Chondrocyte (in vitro differentiated cells): ENCODE data around the gene NFIC. TPM values are rescaled to one million over a fixed set of nuclear protein-coding genes. Genes with fewer than 3 reads are reported as not detected.
A peak's percentile ranks its signal among the peaks of the same experiment; 100 is the strongest.

Source experiments
- DNase-seq: peaks from one replicate; pipeline ENCODE4 v3.0.0; 2021; ENCODE audit warnings: mixed read lengths, low spot score
- H3K27ac Mint-ChIP-seq: one replicate; pipeline ENCODE4 v1.8.0; 2021; ENCODE audit warnings: mild to moderate bottlenecking, moderate library complexity, mixed read lengths; ENCODE audit not compliant: unreplicated experiment
- H3K27me3 Mint-ChIP-seq: 2 replicates; pipeline ENCODE4 v1.8.0; 2021; ENCODE audit warnings: low read depth, mixed read lengths
- H3K36me3 Mint-ChIP-seq: 2 replicates; pipeline ENCODE4 v1.8.0; 2021; ENCODE audit warnings: low read depth, mixed read lengths
- H3K4me1 Mint-ChIP-seq: 2 replicates; pipeline ENCODE4 v1.8.0; 2021; ENCODE audit warnings: low read depth, mild to moderate bottlenecking, mixed read lengths
- H3K4me3 Mint-ChIP-seq: one replicate; pipeline ENCODE4 v1.8.0; 2021; ENCODE audit warnings: mild to moderate bottlenecking, moderate library complexity, mixed read lengths; ENCODE audit not compliant: unreplicated experiment
- H3K9me3 Mint-ChIP-seq: 2 replicates; pipeline ENCODE4 v1.8.0; 2021; ENCODE audit warnings: low read depth, mixed read lengths
- total RNA-seq: library from RNA; stranded (reverse); gene quantifications from 3 replicates; pipeline ENCODE4 v1.2.1, GENCODE V29; 2021
- TF ChIP-seq, protein P1 (sequence below): fragments of 200-600 bp; sonication (generic); IDR thresholded peaks from 2 replicates; pipeline ENCODE4 v1.5.0; 2021; ENCODE audit warnings: antibody characterized with exemption, mild to moderate bottlenecking, moderate library complexity

NFIC gene
- total RNA-seq, 1 donor from 2014 or later: 81.5 TPM

DNA sequence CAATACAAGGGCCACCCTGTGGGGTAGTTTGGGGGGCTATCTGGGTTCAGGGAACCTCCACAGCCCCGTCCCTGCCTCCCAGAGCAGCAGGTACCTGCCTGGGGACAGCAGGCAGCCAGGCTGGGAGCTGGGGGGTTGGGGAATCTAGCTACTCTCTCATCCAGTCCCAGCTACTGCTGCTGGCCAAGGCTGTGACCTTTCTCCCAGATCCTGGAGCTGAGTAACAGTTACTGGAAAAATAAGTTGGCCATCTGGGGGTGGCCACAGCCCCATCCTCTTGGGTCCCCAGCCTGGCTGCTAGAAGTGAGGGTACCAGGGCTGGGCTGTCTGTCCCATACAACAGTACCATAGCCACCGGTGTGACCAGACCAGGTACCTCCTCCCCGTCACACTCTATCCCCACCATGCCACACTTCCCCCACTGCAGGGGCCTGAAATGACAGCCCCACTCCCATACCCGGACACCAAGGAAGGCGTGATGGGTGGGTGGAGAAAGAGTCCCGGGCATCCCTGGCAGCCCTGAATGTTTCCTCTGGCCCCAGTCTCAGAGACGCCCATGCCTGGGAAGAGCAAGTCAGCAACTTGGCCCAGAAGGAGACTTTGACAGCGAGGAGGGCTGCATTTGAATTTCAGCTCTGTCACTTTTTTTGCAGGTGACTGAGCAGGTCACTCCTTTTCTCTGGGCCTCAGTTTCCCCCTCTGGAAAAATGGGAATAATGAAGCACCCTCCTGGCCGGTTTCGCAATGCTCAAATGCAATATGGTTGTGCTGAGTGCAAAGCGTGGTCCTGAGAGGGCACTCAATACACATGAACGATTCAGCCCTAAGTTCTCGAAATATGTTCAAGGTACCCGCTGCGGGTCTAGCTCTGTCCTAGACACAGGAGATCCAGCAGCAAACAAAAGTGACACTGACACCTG lies 30.7 kb upstream of the NFIC start:
- TF ChIP-seq, protein P1, sequence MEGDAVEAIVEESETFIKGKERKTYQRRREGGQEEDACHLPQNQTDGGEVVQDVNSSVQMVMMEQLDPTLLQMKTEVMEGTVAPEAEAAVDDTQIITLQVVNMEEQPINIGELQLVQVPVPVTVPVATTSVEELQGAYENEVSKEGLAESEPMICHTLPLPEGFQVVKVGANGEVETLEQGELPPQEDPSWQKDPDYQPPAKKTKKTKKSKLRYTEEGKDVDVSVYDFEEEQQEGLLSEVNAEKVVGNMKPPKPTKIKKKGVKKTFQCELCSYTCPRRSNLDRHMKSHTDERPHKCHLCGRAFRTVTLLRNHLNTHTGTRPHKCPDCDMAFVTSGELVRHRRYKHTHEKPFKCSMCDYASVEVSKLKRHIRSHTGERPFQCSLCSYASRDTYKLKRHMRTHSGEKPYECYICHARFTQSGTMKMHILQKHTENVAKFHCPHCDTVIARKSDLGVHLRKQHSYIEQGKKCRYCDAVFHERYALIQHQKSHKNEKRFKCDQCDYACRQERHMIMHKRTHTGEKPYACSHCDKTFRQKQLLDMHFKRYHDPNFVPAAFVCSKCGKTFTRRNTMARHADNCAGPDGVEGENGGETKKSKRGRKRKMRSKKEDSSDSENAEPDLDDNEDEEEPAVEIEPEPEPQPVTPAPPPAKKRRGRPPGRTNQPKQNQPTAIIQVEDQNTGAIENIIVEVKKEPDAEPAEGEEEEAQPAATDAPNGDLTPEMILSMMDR: no peak
- Mint-ChIP-seq H3K36me3 (no peaks in the 10 kb centered on the region), H3K4me1 (peaks cover 48% of the 10 kb centered on the region), H3K27ac (peak overlapping the region; percentile 87), H3K27me3 (no peaks in the 10 kb centered on the region), H3K9me3 (no peaks in the 10 kb centered on the region), H3K4me3 (peak overlapping the region; percentile 4)
- DNase-seq: no peak

DNA sequence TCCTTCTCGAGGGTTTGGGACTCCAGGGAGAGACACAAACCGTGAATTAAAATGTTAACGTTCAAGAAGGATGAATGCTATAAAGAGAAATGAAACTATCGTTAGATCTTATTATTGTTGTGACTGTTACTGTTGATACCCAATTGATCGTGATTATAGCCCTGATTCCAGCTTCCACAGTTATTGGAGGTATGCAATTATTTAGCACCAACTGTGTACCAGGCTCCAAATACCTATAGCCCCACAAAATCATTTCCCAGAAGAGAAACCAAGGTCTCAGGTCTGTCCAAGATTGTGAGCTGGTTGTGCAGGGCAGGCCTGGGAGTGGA lies 30.1 kb upstream of the NFIC start:
- TF ChIP-seq, protein P1: no peak
- no peak for DNase-seq
- H3K4me3 Mint-ChIP-seq: no peak overlapping the region
- H3K9me3 Mint-ChIP-seq: no peaks in the 10 kb centered on the region
- H3K4me1 Mint-ChIP-seq: peaks cover 48% of the 10 kb centered on the region
- peak overlapping the region; percentile 87 for H3K27ac Mint-ChIP-seq
- H3K36me3 Mint-ChIP-seq: no peaks in the 10 kb centered on the region
- no peaks in the 10 kb centered on the region for H3K27me3 Mint-ChIP-seq

DNA sequence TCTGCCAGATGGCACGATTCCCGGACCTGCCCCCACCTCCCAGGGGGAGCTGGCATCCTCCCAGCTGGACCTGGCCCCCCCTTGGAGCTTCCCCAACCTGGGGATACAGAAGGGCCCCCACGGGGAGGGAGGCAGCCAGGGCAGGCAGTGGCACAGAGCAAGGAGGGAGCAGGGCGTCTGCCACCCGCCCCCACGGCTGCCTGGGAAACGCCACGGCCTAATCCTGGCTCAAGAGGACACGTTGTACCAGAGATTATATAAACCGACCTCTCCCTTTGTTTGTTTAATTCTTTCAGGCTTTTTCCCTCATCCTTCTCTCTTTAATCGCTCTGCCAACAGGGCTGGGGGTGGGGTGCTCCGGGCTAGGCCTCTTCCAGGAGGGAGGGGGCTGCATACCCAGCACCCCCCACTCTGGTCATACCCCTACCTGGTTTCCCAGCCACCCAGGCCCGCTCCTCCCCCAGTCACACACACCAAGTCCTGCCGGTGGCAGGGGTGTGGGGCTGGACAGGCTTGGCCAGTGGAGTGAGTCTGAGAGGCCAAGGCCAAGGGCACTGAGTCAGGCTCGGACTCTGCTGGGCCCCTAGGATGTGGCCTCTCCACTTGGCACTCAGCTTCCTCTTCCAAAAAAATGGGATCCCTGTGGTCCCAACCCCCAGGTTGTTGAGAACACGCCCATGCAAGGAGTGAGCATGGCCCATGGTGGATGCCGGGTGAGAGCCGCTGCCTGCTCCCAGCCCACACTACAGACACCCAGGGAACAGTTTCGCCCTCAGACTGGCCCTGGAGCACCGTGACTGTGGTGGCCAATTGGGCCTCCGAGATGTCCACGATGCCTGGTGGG lies 29.5 kb upstream of the NFIC start:
- H3K27me3 Mint-ChIP-seq: no peaks in the 10 kb centered on the region

DNA sequence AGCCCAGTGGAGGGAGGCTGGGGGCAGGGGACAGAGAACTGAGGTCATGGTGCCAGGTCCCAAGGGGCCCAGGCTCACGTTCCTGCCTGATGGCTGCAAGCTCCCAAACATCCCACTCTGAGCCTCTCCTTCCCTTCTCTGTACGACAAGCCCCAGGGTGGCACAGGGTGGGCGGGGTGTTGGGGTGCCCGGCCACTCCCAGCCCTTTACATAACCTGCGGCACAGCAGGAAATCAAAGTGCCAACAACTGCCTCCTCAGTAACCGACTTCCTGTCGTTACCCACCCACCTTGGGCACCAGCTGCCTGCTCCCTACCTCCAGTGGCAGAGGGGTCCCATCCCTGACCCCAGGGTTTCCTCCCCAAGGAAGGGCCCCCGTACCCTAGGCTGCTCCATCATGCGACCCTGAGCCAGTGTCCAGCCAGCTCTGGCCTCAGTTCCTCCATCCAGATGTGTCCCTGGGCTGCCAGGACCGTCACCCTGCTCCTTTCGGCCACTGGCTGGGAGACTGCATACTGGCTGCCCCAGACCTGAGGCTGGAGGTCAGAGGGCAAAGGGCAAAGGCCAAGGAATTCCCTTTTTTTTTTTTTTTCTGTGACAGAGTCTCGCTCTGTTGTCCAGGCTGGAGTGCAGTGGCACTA lies 27.7 kb upstream of the NFIC start:
- H3K4me3 Mint-ChIP-seq: no peak overlapping the region
- DNase-seq: no peak
- no peaks in the 10 kb centered on the region for H3K27me3 Mint-ChIP-seq
- no peaks in the 10 kb centered on the region for H3K9me3 Mint-ChIP-seq
- H3K36me3 Mint-ChIP-seq: no peaks in the 10 kb centered on the region
- TF ChIP-seq, protein P1: no peak
- H3K4me1 Mint-ChIP-seq: peaks cover 48% of the 10 kb centered on the region
- no peak overlapping the region for H3K27ac Mint-ChIP-seq

More for the DNA sequence above, 29.5 kb upstream of the NFIC start:
- TF ChIP-seq, protein P1: no peak
- Mint-ChIP-seq H3K4me3 (peak overlapping the region; percentile 19), H3K36me3 (no peaks in the 10 kb centered on the region), H3K27ac (peak overlapping the region; percentile 87), H3K4me1 (peaks cover 48% of the 10 kb centered on the region), H3K9me3 (no peaks in the 10 kb centered on the region)
- no peak for DNase-seq

DNA sequence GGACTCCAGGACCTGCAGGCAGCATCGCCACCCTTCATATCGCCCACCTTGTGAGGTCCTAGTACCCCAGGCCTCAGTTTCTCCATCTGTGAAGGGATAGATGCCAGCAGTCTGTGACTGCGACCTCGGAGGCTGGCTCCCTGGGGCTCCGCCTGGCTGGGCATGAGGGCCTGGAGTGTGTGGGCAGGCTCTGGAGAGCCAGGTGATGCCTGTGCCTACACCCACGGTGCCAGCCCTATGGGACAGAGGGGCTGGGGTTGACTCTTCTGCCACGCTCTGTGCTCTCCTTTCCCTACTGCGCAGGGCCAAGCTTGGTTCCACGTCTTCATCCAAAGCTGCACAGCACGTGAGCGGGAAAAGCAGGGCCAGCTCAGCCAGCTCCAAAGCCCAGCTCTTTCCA lies 26.0 kb upstream of the NFIC start:
- DNase-seq: no peak
- Mint-ChIP-seq H3K36me3 (no peaks in the 10 kb centered on the region), H3K4me3 (no peak overlapping the region), H3K27ac (no peak overlapping the region), H3K4me1 (peaks cover 43% of the 10 kb centered on the region), H3K9me3 (no peaks in the 10 kb centered on the region), H3K27me3 (no peaks in the 10 kb centered on the region)
- TF ChIP-seq, protein P1: no peak
